HUES6 (cell line): ENCODE measurements around the gene TMEM220.

Experiments used
- H3K27ac ChIP-seq: 2 replicates; pipeline ENCODE4 v1.7.0; 2013; ENCODE audit warnings: low read depth, mild to moderate bottlenecking, low read length, inconsistent platforms
- H3K27me3 ChIP-seq: 2 replicates; pipeline ENCODE4 v1.6.1; 2013; ENCODE audit warnings: low read length; ENCODE audit not compliant: control insufficient read depth, insufficient read depth
- H3K36me3 ChIP-seq: 2 replicates; pipeline ENCODE4 v1.6.1; 2013; ENCODE audit warnings: low read length; ENCODE audit not compliant: control insufficient read depth, insufficient read depth
- H3K4me1 ChIP-seq: 2 replicates; pipeline ENCODE4 v1.6.1; 2013; ENCODE audit warnings: low read length; ENCODE audit not compliant: control insufficient read depth, insufficient read depth
- H3K4me3 ChIP-seq: 2 replicates; pipeline ENCODE4 v1.5.1; 2013; ENCODE audit warnings: low read depth, low read length
- H3K9ac ChIP-seq: one replicate; pipeline ENCODE4 v1.6.1; 2013; ENCODE audit warnings: mild to moderate bottlenecking, low read length
- H3K9me3 ChIP-seq: 2 replicates; pipeline ENCODE4 v1.6.1; 2013; ENCODE audit warnings: low read depth, low read length; ENCODE audit not compliant: control insufficient read depth, insufficient read depth

The TMEM220 gene

DNA sequence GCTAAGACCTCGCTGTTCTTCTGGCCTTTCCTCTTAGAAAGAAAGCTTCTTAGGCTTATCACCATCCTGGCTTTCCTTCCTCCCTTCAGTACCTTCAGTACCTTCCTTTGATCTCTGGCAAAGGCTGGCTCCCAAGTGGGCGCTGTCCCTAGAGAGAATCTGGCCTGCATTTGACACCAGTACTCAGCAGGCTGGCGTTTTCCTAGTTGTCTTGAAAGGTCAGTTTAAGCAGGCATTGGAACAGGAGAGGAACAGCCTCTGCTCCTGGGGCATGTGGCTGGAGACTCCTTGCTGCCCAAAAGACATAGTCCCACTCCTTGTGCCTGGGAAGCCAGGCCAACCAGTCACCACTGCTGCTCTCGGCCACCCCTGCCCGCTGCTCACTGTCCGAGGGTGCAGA, 40.0 kb upstream of the TMEM220 start:
- Histone ChIP-seq H3K9me3 (peaks cover 2% of the 10 kb centered on the region; the same call in 1 of the 2 replicates), H3K27me3 (no peaks in the 10 kb centered on the region), H3K27ac (no peak overlapping the region), H3K4me3 (no peak overlapping the region), H3K4me1 (peaks cover 8% of the 10 kb centered on the region; the same call in 1 of the 2 replicates), H3K36me3 (no peaks in the 10 kb centered on the region), H3K9ac (no peak overlapping the region)

DNA sequence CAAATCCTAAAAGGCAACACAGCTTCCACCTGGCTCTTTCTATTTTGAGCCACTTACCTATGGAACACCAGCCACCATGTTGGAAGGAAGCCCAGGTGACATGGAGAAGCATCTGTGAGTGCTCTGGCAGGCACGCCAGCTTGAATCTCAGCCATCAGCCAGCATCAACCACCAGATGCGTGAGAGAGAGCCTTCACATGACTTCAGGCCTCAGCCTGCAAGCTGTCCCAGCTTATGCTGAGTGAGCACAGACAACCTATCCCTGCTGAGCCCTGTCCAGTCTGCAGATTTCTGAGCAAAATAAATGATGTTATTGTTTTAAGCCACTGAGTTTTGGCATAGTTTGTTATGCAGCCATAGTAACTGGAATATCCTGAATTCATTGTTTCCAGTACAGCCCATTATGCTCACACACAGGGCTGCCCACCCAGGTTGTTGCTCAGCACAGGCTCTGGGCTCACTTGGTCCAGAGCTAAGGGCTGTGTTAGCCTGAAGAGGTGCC, 39.0 kb upstream of the TMEM220 start:
- Histone ChIP-seq H3K36me3 (no peaks in the 10 kb centered on the region), H3K27ac (no peak overlapping the region), H3K4me1 (peaks cover 8% of the 10 kb centered on the region; the same call in 1 of the 2 replicates), H3K9ac (no peak overlapping the region), H3K27me3 (no peaks in the 10 kb centered on the region), H3K9me3 (peaks cover 2% of the 10 kb centered on the region; the same call in 1 of the 2 replicates), H3K4me3 (no peak overlapping the region)

DNA sequence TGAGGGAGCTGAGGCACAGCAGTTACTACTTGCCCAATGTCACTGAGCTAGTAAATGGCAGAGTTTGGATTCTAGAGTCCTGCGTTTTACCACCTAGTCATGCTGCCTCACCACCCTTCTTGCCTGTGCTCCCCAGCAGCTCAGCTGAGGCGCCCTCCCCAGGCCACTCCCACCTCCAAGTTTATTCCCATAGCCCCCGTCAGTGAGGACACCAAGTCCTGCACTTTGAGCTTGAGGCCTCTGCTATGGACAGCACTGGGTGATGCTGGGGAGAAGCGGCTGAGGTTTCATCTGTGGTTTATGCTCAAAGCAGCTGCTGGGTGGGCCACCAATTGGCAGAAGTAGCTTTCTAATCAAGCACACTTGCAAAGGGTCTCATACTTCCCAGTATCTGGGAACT, 37.4 kb upstream of the TMEM220 start:
- no peaks in the 10 kb centered on the region for H3K36me3 ChIP-seq
- no peak overlapping the region for H3K27ac ChIP-seq
- H3K4me3 ChIP-seq: no peak overlapping the region
- H3K9me3 ChIP-seq: peaks cover 2% of the 10 kb centered on the region; the same call in 1 of the 2 replicates
- no peaks in the 10 kb centered on the region for H3K27me3 ChIP-seq
- H3K4me1 ChIP-seq: no peaks in the 10 kb centered on the region
- H3K9ac ChIP-seq: no peak overlapping the region

DNA sequence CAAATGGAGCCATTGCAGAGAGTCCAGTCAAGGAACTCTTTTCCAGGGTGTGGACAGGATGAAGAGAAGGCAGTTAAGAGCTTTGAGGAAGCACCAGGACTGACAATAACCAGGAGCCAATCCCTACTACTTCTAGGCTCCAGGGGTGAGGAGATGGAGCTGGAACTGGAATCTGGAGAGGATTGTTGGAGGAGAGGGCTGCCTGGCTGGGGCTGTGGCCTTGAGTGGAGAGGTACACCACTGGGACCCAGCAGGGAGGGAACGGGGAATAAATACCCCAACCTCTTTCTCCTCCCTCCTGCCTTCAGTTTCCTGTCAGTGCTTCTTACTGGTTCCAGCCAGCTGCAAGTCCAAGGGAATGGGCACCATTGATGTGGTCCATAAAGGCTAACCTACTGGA, 32.2 kb upstream of the TMEM220 start:
- H3K36me3 ChIP-seq: no peaks in the 10 kb centered on the region
- H3K9ac ChIP-seq: no peak overlapping the region
- no peaks in the 10 kb centered on the region for H3K9me3 ChIP-seq
- no peaks in the 10 kb centered on the region for H3K27me3 ChIP-seq
- no peak overlapping the region for H3K27ac ChIP-seq
- H3K4me1 ChIP-seq: peaks cover 9% of the 10 kb centered on the region
- no peak overlapping the region for H3K4me3 ChIP-seq

DNA sequence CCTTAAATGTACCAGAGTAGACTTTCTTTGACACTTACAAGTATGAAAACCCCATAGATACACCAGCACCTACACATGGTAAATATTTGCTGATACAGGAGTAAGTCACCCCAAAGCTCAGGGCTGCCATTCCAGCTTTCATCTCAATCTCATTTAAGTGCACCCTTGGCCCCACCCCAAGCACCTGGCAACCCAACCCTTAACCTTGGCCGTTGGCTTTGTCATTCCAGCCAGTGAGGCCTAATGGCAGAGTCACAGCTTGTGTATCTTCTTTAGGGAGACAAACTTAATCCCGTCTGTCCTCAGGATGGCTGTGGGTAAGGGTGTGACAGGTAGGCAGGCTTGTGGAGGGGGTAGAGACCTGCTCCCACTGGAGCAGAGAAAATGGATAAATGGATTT, 31.5 kb upstream of the TMEM220 start:
- H3K27ac ChIP-seq: no peak overlapping the region
- H3K4me3 ChIP-seq: no peak overlapping the region
- peaks cover 16% of the 10 kb centered on the region for H3K4me1 ChIP-seq
- no peaks in the 10 kb centered on the region for H3K27me3 ChIP-seq
- no peak overlapping the region for H3K9ac ChIP-seq
- no peaks in the 10 kb centered on the region for H3K9me3 ChIP-seq
- no peaks in the 10 kb centered on the region for H3K36me3 ChIP-seq

DNA sequence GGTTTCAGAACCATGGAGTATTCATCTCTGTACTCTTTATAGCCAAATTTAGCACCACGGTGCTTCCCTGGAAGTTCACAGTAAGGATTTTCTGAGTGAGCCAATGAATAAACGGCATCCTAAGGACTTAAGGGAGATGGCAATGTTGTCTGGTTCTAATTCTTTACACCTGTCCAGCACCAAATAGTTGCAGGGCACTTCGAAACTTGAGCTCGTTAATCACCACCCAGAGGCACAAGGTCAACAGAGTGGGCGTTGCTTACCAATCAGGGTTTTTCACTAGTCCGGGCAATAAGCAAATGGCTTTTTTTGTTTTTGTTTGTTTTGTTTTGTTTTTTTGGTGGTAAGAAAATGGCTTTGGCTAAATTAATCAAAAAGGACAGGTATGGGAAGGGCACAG, 28.2 kb upstream of the TMEM220 start:
- Histone ChIP-seq H3K27ac (no peak overlapping the region), H3K27me3 (no peaks in the 10 kb centered on the region), H3K4me1 (peaks cover 32% of the 10 kb centered on the region), H3K36me3 (no peaks in the 10 kb centered on the region), H3K9me3 (no peaks in the 10 kb centered on the region), H3K9ac (no peak overlapping the region), H3K4me3 (no peak overlapping the region)

DNA sequence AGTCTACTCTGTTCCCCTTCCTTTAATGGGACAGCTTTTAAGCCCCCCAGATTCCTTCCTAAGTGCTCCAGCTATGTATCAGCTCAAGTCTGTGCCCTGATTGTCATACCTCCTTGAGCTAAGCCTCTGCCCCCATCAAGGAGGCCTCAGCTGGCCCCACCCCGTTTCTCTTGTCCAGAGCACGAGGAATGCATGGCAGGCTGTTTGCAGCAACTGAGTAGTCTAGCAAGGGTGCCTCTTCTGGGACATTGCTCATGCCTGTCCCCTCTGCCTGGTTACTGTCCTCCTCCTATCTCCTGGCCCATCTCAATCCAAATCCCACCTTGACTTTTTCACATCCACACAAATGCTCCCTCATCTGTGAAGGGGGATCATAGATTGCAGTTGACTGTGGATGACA, 27.8 kb upstream of the TMEM220 start:
- no peak overlapping the region for H3K9ac ChIP-seq
- no peaks in the 10 kb centered on the region for H3K36me3 ChIP-seq
- H3K4me3 ChIP-seq: no peak overlapping the region
- H3K4me1 ChIP-seq: peaks cover 32% of the 10 kb centered on the region
- H3K27me3 ChIP-seq: no peaks in the 10 kb centered on the region
- no peaks in the 10 kb centered on the region for H3K9me3 ChIP-seq
- no peak overlapping the region for H3K27ac ChIP-seq

DNA sequence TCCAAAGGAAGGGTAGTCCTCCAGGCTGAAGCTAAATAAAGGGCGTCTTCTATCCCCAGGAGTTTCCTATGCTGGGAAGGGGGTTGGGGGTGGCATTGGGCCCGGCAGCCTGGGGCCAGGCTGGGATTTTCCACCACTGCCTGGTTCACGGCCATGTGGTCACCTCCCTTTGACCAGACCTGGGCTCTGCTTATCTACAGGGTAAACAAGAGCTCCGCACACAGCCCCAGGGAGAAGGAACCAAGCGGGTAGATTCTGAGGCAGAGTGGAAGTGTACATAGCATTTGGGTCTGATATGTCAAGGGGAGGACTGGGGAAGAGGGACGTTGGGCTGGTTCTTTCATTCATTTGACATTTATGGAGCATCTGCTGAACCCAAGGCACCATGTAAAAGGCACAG, 27.2 kb upstream of the TMEM220 start:
- Histone ChIP-seq H3K9me3 (no peaks in the 10 kb centered on the region), H3K9ac (no peak overlapping the region), H3K4me1 (peaks cover 32% of the 10 kb centered on the region), H3K27me3 (no peaks in the 10 kb centered on the region), H3K4me3 (no peak overlapping the region), H3K36me3 (no peaks in the 10 kb centered on the region), H3K27ac (no peak overlapping the region)

DNA sequence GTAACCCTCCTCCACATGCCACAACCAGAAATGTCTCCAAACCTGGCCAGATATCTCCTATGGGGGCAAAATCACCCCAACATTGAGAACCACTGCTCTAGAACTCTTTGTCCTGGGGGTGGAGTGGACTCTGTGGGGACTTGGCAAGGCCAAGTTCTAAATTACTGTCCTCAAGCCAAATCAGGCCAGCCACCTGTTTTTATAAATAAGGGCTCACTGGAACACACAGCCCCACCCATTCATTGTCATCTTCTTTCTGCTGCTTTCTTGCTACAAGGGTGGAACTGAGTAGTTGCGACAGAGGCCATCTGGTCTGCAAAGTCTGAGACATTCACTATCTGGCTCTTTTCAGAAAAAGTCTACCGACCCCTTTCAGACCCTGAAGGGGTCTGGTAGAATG, 26.8 kb upstream of the TMEM220 start:
- Histone ChIP-seq H3K9ac (no peak overlapping the region), H3K27me3 (no peaks in the 10 kb centered on the region), H3K9me3 (no peaks in the 10 kb centered on the region)

DNA sequence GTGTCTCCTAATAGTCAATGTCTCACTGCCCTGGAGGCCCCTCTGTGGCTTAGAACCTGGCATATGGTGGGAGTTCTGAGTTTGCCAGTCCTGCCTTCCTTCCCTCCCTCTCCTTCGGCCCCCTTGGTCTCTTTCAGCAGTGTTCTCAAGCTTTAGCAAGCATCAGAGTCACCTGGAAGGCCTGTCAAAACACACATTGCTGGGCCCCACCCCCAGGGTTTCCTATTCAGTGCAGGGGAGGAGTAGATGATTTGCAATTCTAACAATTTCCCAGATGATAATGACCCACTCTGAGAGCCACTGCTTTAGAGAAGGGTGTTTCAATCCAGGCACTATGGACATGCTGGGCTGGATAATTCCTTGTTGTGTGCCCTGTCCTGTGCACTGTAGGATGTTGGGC, 26.4 kb upstream of the TMEM220 start:
- H3K27ac ChIP-seq: no peak overlapping the region
- H3K4me1 ChIP-seq: peaks cover 32% of the 10 kb centered on the region
- H3K4me3 ChIP-seq: no peak overlapping the region
- no peaks in the 10 kb centered on the region for H3K9me3 ChIP-seq
- H3K27me3 ChIP-seq: no peaks in the 10 kb centered on the region
- no peak overlapping the region for H3K9ac ChIP-seq
- H3K36me3 ChIP-seq: no peaks in the 10 kb centered on the region

More for the DNA sequence above, 26.8 kb upstream of the TMEM220 start:
- no peak overlapping the region for H3K27ac ChIP-seq
- H3K4me3 ChIP-seq: no peak overlapping the region
- peaks cover 32% of the 10 kb centered on the region for H3K4me1 ChIP-seq
- H3K36me3 ChIP-seq: no peaks in the 10 kb centered on the region

DNA sequence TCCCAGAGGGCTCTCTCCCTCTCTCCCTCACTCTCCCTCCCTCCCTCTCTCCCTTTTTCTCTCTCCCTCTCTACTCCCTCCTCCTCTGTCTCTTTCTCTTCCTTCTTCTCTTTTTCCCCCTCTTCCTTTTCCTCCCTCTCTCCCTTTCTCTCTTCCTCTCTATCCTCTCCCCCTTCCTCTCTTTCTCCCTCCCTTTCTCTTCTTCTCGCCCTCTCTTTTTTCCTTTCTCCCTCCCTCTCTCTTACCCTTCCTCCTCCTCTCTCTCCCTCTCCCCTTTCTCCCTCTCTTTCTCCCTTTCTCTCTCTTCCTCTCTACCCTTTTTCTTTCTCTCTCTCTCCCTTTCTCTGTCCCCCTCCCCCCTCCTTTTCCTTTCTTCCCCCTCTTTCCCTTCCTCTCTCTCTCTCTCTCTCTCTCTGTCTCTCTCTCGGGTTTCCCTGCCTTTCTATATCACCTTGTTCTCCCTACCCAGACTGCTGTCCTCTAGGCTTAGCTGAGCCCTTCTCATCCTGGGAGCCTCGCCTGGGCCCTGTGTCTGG, 25.8 kb upstream of the TMEM220 start:
- Histone ChIP-seq H3K9me3 (no peaks in the 10 kb centered on the region), H3K27ac (no peak overlapping the region), H3K9ac (peak overlapping the region; percentile 34), H3K27me3 (no peaks in the 10 kb centered on the region), H3K4me3 (peak overlapping the region; percentile 40), H3K36me3 (no peaks in the 10 kb centered on the region), H3K4me1 (peaks cover 32% of the 10 kb centered on the region)
